Stomach (tissue), 4 donors: ENCODE measurements around the gene TTC7B.

ENCODE experiments used
- CTCF ChIP-seq, 7 experiments: fragments of 450-650 bp in 4 of 7; fragments of 200-600 bp in 3 of 7; sonication (generic) in 3 of 7; IDR thresholded peaks; one replicate each; pipeline ENCODE4 v1.5.1; 2016 to 2019; ENCODE audit warnings: antibody characterized with exemption in 7 of 7, control low read depth in 2 of 7, mild to moderate bottlenecking in 1 of 7
- POLR2A ChIP-seq, 4 donors: fragments of 450-650 bp; IDR thresholded peaks; one replicate each; pipeline ENCODE4 v1.6.1; 2016; ENCODE audit warnings: antibody characterized with exemption in 4 of 4, control low read depth in 2 of 4, mild to moderate bottlenecking in 1 of 4, moderate library complexity in 1 of 4
- POLR2AphosphoS5 ChIP-seq, 3 donors: sonication (generic); formaldehyde crosslinking; IDR thresholded peaks; one replicate each; pipeline ENCODE4 v1.6.1; 2016; ENCODE audit warnings: antibody characterized with exemption in 3 of 3

GRCh38 chr14:90632871-90633270 lies 183.4 kb downstream of the TTC7B start:
- TF ChIP-seq POLR2A (IDR thresholded peaks at IDR 0.05) = no peak
- TF ChIP-seq CTCF (IDR thresholded peaks at IDR 0.05) = no peak
- no peak for TF ChIP-seq POLR2AphosphoS5 (IDR thresholded peaks at IDR 0.05)
